ENCODE data around the gene IPO9.

GRCh38 chr1:201810466-201811216 lies 18.3 kb upstream of the IPO9 start:
- TF ChIP-seq, protein P1, sequence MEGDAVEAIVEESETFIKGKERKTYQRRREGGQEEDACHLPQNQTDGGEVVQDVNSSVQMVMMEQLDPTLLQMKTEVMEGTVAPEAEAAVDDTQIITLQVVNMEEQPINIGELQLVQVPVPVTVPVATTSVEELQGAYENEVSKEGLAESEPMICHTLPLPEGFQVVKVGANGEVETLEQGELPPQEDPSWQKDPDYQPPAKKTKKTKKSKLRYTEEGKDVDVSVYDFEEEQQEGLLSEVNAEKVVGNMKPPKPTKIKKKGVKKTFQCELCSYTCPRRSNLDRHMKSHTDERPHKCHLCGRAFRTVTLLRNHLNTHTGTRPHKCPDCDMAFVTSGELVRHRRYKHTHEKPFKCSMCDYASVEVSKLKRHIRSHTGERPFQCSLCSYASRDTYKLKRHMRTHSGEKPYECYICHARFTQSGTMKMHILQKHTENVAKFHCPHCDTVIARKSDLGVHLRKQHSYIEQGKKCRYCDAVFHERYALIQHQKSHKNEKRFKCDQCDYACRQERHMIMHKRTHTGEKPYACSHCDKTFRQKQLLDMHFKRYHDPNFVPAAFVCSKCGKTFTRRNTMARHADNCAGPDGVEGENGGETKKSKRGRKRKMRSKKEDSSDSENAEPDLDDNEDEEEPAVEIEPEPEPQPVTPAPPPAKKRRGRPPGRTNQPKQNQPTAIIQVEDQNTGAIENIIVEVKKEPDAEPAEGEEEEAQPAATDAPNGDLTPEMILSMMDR (optimal IDR thresholded peaks at IDR 0.05 in 1 of 3, IDR thresholded peaks at IDR 0.05 in 1 of 3, conservative IDR thresholded peaks at IDR 0.05 in 1 of 3; ENCODE audit: extremely low read depth in 1 of 3, insufficient read depth in 2 of 3, low read length in 3 of 3) = no peak
- no peak for TF ChIP-seq EZH2 (IDR thresholded peaks at IDR 0.05; ENCODE audit: low read length)
